GM12873 (cell line): Measurements from ENCODE around the gene AOX1.

ENCODE experiments used
- CTCF ChIP-seq: IDR thresholded peaks from 2 replicates; pipeline ENCODE4 v1.5.1; 2012; ENCODE audit warnings: low read depth, mild to moderate bottlenecking, moderate library complexity, low read length, control low read depth; ENCODE audit not compliant: insufficient read depth; ENCODE audit errors: missing control alignments

Gene AOX1

DNA sequence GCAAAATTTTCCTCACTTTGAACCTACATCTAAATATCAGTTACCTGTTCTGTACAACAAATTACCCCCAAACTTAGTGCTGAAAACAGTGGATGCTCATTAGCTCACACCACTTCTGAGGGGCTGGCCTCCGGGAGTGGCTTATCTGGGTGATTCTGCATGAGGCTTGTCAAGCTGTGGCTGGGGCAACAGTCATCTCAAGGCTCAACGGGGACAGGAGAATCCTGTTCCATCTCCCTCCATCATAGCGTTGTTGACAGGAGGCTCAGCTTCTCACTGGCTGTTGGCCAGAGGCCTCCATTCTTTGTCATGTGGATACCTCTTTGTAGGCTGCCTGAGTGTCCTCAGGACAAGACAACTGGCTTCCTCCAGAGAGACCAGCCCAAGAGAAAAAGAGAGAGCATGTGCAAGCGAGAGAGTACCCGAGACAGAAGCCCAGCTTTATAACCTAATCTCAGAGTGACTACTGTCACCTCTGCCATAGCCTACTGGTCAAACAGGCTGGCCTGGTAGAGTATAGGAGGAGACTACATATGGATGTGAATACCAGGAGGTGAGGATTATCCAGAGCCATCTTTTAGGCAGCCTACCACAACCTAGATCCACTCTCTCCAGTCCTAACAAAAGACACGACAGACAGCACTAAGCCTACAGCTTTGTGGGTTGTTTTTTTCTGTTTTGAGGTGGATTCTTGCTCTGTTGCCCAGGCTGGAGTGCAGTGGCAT, 79.1 kb downstream of the AOX1 start:
- no peak for TF ChIP-seq CTCF

DNA sequence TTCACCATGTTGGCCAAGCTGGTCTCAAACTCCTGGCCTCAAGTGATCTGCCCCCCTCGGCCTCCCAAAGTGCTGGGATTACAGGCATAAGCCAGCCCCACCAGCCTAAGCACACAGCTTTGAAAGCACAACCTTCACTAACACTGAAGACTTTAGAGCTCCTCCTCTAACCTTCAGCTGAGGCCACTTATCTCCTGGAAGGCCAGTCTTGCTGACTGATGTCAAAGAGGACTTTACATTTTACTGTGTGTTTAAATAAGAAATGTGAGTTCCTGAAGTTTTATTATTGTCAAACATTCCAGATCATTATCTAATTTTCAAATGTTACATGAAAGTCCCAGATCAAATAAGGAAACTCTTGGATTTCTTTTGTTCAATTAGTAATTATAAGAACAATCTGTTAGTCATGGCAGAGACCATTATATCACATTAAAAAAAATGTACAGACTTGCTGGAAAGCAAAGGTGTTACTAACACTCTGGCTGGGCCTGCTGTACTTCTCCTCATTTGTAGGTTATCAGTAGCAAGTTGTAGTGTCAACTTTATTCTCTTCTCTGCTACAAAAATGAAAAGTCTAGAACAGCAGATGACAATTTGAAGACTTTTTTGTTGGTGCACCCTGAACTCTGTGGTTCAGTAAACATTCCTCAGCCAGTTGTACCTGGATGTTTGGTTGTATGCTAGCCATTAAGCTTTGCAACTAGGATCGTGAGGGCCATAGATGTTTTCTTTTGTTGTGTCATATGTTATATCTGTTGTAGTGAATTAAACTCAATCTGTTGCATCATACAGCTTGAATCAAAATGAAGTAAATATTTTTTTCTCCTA, 80.0 kb downstream of the AOX1 start:
- no peak for TF ChIP-seq CTCF

DNA sequence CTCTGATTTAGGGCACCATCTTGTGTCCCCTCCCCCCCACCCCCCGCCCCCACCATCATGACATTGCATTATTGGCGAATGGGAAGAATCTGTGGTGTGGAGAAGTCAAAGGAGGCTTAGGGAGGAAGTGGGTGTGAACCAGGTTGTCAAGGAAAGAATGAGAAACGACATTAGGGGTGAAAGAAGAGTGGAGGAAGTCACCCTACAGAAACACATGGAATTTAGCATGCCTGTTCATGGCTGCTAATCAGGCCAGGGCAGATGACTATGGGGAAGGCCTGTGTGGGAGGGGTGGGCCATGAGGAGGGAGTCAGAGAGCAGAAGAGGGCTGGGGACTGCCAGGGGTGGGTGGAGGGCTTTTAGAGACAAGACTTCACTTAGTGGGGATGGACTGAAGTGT, 81.6 kb downstream of the AOX1 start:
- TF ChIP-seq CTCF: no peak

DNA sequence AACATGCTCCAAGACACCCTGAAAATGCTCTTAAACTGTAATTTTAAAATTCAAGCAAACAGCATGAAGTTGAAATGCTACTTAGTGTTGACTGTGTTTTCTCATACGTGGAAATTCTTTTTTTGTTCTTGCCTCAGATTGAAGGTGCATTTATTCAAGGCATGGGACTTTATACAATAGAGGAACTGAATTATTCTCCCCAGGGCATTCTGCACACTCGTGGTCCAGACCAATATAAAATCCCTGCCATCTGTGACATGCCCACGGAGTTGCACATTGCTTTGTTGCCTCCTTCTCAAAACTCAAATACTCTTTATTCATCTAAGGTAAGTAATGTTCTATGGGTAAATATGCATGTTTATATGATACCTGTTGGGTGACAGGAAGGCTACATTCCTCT, 82.7 kb downstream of the AOX1 start:
- TF ChIP-seq CTCF: no peak

DNA sequence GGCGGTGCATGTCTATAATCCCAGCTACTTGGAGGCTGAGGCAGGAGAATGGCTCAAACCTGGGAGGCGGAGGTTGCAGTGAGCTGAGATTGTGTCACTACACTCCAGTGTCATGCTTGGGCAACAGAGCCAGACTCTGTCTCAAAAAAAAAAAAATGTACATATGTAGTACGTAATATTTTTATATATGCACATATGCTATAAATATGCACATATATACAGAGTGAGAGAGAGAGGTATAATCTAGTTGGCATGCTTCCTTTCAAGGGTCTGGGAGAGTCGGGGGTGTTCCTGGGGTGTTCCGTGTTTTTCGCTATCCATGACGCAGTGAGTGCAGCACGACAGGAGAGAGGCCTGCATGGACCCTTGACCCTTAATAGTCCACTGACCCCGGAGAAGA, 83.5 kb downstream of the AOX1 start:
- no peak for TF ChIP-seq CTCF

GRCh38 chr2:200670313-200670712, 84.5 kb downstream of the AOX1 start:
- no peak for TF ChIP-seq CTCF

DNA sequence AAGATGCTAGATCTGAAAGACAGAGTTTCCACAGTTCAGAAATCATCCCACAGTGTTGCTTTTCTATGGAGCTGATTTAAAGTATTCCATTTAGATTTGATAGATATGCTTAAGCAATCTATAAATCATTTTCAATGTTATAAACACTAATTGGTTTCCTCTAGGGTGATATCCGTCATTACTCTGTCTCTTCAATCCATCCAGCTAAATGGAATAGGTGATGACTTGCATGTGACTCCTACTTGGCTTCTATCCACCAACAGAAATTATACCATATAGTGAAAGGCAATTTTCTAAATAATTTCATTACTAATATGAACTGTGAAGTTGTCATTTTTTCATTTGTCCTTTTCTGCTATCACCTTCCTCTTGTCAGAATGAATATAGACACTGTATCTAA, 84.9 kb downstream of the AOX1 start:
- no peak for TF ChIP-seq CTCF
